Tibial nerve (tissue), 4 donors: ENCODE measurements around the gene MAP4K2.

Experiments
- EP300 ChIP-seq, 2 donors: sonication (generic); formaldehyde crosslinking; IDR thresholded peaks; one replicate each; pipeline ENCODE4 v1.6.1; 2017; ENCODE audit warnings: antibody characterized with exemption in 2 of 2, mild to moderate bottlenecking in 1 of 2
- POLR2A ChIP-seq, 2 donors: fragments of 450-650 bp; IDR thresholded peaks; one replicate each; pipeline ENCODE4 v1.6.1; 2017; ENCODE audit warnings: antibody characterized with exemption in 2 of 2, mild to moderate bottlenecking in 2 of 2, moderate library complexity in 2 of 2
- TF ChIP-seq, protein P1 (sequence below), 5 experiments: fragments of 200-600 bp in 3 of 5; fragments of 450-650 bp in 2 of 5; sonication (generic) in 3 of 5; IDR thresholded peaks; one replicate each; pipeline ENCODE4 v1.5.1; 2016 to 2019; ENCODE audit warnings: antibody characterized with exemption in 5 of 5, mild to moderate bottlenecking in 3 of 5, moderate library complexity in 2 of 5

DNA sequence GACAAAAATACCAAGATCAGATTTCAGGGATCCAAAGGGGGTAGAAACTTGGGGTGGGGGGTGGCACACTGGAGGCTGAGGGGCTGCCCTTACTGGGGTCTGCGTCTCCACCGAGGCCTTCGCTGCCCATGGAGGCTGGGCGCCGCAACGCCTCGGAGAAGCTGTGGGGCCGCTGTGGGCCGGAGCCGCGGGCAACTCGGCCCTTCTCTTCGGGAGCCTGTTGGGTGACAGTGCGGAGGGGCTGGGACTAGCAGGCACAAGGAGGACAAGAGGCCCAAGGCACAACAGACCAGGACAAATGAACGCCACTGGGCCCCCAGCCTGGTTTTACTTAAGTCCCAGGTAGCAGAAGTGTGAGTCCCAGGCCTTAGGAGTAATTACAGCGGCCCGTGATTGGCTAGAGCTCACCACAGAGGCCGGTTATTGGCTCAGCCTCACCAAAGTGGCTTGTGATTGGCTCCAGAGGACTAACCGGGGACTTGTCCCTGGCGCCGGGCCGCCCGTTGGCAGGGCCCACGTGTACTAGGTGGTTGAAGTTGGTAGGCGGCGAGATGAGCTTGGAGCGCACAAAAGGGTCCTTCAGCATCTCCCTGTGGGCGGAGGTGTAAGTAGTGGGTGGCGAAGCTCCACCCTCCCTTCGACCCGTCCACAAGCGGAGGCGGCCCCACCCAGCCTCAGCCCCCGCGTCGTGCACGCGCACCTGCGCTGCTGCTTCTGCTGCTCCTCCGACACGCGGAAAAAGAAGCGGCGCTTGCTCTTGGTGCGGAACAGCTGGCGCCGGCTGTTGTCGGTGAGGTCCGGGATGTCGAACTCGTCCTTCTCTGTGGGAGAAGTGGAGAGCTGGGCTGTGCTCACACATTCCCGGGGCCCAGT lies 23.8 kb upstream of the MAP4K2 start:
- TF ChIP-seq POLR2A (IDR thresholded peaks at IDR 0.05) (no peak), EP300 (IDR thresholded peaks at IDR 0.05) (no peak)
- TF ChIP-seq, protein P1, sequence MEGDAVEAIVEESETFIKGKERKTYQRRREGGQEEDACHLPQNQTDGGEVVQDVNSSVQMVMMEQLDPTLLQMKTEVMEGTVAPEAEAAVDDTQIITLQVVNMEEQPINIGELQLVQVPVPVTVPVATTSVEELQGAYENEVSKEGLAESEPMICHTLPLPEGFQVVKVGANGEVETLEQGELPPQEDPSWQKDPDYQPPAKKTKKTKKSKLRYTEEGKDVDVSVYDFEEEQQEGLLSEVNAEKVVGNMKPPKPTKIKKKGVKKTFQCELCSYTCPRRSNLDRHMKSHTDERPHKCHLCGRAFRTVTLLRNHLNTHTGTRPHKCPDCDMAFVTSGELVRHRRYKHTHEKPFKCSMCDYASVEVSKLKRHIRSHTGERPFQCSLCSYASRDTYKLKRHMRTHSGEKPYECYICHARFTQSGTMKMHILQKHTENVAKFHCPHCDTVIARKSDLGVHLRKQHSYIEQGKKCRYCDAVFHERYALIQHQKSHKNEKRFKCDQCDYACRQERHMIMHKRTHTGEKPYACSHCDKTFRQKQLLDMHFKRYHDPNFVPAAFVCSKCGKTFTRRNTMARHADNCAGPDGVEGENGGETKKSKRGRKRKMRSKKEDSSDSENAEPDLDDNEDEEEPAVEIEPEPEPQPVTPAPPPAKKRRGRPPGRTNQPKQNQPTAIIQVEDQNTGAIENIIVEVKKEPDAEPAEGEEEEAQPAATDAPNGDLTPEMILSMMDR (IDR thresholded peaks at IDR 0.05), result no peak
